Stimulated activated CD4-positive, alpha-beta T cell treated with anti-CD3 and anti-CD28 coated beads, TNF-alpha, amount 100 ng/mL, for 48 hours (primary cell): Measurements from ENCODE around the gene TNFSF15.

Source experiments
- DNase-seq, 3 donors: peaks; one replicate each; pipeline ENCODE4 v3.0.0-alpha.2; 2020; ENCODE audit warnings: low read depth in 3 of 3

Gene TNFSF15

GRCh38 chr9:114789006-114789405, 16.8 kb downstream of the TNFSF15 start:
- DNase-seq = no peak

GRCh38 chr9:114787781-114788498, 17.9 kb downstream of the TNFSF15 start:
- no peak for DNase-seq

- no peak for DNase-seq
Measured at GRCh38 chr9:114787214-114787613, 18.6 kb downstream of the TNFSF15 start.

GRCh38 chr9:114785866-114786650, 19.8 kb downstream of the TNFSF15 start:
- no peak for DNase-seq

GRCh38 chr9:114784721-114785279, 21.0 kb downstream of the TNFSF15 start:
- DNase-seq = no peak

GRCh38 chr9:114782586-114782985, 23.3 kb downstream of the TNFSF15 start:
- no peak for DNase-seq

- DNase-seq = no peak
Measured at GRCh38 chr9:114779352-114779845, 26.4 kb downstream of the TNFSF15 start.

- DNase-seq = peak; percentile 5 to 45 (median 23)
Measured at GRCh38 chr9:114777821-114778609, 27.8 kb downstream of the TNFSF15 start.

- DNase-seq = no peak
Measured at GRCh38 chr9:114776683-114777399, 29.0 kb downstream of the TNFSF15 start.

- no peak for DNase-seq
Measured at GRCh38 chr9:114775981-114776380, 29.9 kb downstream of the TNFSF15 start.

- no peak for DNase-seq
Measured at GRCh38 chr9:114775121-114775520, 30.7 kb downstream of the TNFSF15 start.

GRCh38 chr9:114774524-114774923, 31.3 kb downstream of the TNFSF15 start:
- no peak for DNase-seq

GRCh38 chr9:114771889-114772288, 34.0 kb downstream of the TNFSF15 start:
- no peak for DNase-seq

- DNase-seq = no peak
Measured at GRCh38 chr9:114770991-114771390, 34.8 kb downstream of the TNFSF15 start.

- DNase-seq = no peak
Measured at GRCh38 chr9:114769624-114770023, 36.2 kb downstream of the TNFSF15 start.

- no peak for DNase-seq
Measured at GRCh38 chr9:114763220-114763619, 42.6 kb downstream of the TNFSF15 start.

GRCh38 chr9:114761523-114761922, 44.3 kb downstream of the TNFSF15 start:
- DNase-seq = no peak

GRCh38 chr9:114759512-114760341, 46.1 kb downstream of the TNFSF15 start:
- no peak for DNase-seq

- no peak for DNase-seq
Measured at GRCh38 chr9:114757984-114758383, 47.9 kb downstream of the TNFSF15 start.

GRCh38 chr9:114757395-114757794, 48.4 kb downstream of the TNFSF15 start:
- no peak for DNase-seq
